Progenitor cell of endocrine pancreas (in vitro differentiated cells): ENCODE measurements around the gene MEA1. TPM values are rescaled to one million over a fixed set of nuclear protein-coding genes. Genes with fewer than 3 reads are reported as not detected.
A peak's percentile ranks its signal among the peaks of the same experiment; 100 is the strongest.

Experiments used
- DNase-seq: peaks from one replicate; pipeline ENCODE4 v3.0.0; 2021; ENCODE audit warnings: low spot score; ENCODE audit not compliant: unreplicated experiment
- H3K27ac Mint-ChIP-seq: 2 replicates; pipeline ENCODE4 v1.8.0; 2021; ENCODE audit warnings: mild to moderate bottlenecking, moderate library complexity, mixed read lengths
- H3K27me3 Mint-ChIP-seq: 2 replicates; pipeline ENCODE4 v1.8.0; 2021; ENCODE audit warnings: mixed read lengths
- H3K36me3 Mint-ChIP-seq: 2 replicates; pipeline ENCODE4 v1.8.0; 2022; ENCODE audit warnings: mixed read lengths; ENCODE audit not compliant: insufficient read depth
- H3K4me1 Mint-ChIP-seq: 2 replicates; pipeline ENCODE4 v1.8.0; 2021; ENCODE audit warnings: low read depth, mixed read lengths
- H3K4me3 Mint-ChIP-seq: 2 replicates; pipeline ENCODE4 v1.8.0; 2021; ENCODE audit warnings: low read depth, mild to moderate bottlenecking, moderate library complexity, mixed read lengths
- H3K9me3 Mint-ChIP-seq: 2 replicates; pipeline ENCODE4 v1.8.0; 2021; ENCODE audit warnings: low read depth, mixed read lengths
- CTCF ChIP-seq: fragments of 200-600 bp; sonication (generic); IDR thresholded peaks from one replicate; pipeline ENCODE4 v1.5.0; 2021; ENCODE audit warnings: antibody characterized with exemption, mild to moderate bottlenecking; ENCODE audit not compliant: unreplicated experiment
- total RNA-seq: library from RNA; stranded (reverse); gene quantifications from 2 replicates; pipeline ENCODE4 v1.2.1, GENCODE V29; 2021

Gene MEA1
- total RNA-seq, 1 donor from 2014 or later, result 68.4 TPM

GRCh38 chr6:43013097-43013842, 476 bp downstream of the MEA1 start:
- no peaks in the 10 kb centered on the region for H3K9me3 Mint-ChIP-seq
- no peak for TF ChIP-seq CTCF
- H3K36me3 Mint-ChIP-seq, result peaks cover 11% of the 10 kb centered on the region
- peak overlapping the region; percentile 92 for H3K27ac Mint-ChIP-seq
- H3K4me3 Mint-ChIP-seq, result peak overlapping the region; percentile 93
- DNase-seq, result no peak
- H3K4me1 Mint-ChIP-seq, result peaks cover 30% of the 10 kb centered on the region
- no peaks in the 10 kb centered on the region for H3K27me3 Mint-ChIP-seq

- H3K9me3 Mint-ChIP-seq, result no peaks in the 10 kb centered on the region
- H3K4me1 Mint-ChIP-seq, result peaks cover 30% of the 10 kb centered on the region
- peak overlapping the region; percentile 59 for H3K27ac Mint-ChIP-seq
- peak overlapping the region; percentile 93 for H3K4me3 Mint-ChIP-seq
- DNase-seq, result no peak
- H3K36me3 Mint-ChIP-seq, result peaks cover 12% of the 10 kb centered on the region
- TF ChIP-seq CTCF, result no peak
- H3K27me3 Mint-ChIP-seq, result no peaks in the 10 kb centered on the region
These were observed 1.4 kb downstream of the MEA1 start for GRCh38 chr6:43012364-43012763.

- Mint-ChIP-seq H3K36me3 (peaks cover 12% of the 10 kb centered on the region), H3K27me3 (no peaks in the 10 kb centered on the region), H3K9me3 (no peaks in the 10 kb centered on the region), H3K27ac (no peak overlapping the region), H3K4me3 (peak overlapping the region; percentile 33), H3K4me1 (peaks cover 29% of the 10 kb centered on the region)
- no peak for TF ChIP-seq CTCF
- no peak for DNase-seq
These were observed 2.5 kb downstream of the MEA1 start for GRCh38 chr6:43011207-43011606.

GRCh38 chr6:43009124-43009523, 4.6 kb downstream of the MEA1 start:
- H3K36me3 Mint-ChIP-seq, result peaks cover 15% of the 10 kb centered on the region
- TF ChIP-seq CTCF, result peak; percentile 51
- no peaks in the 10 kb centered on the region for H3K9me3 Mint-ChIP-seq
- H3K27ac Mint-ChIP-seq, result no peak overlapping the region
- DNase-seq, result no peak
- H3K4me3 Mint-ChIP-seq, result no peak overlapping the region
- no peaks in the 10 kb centered on the region for H3K27me3 Mint-ChIP-seq
- H3K4me1 Mint-ChIP-seq, result peaks cover 18% of the 10 kb centered on the region

GRCh38 chr6:43007126-43007525, 6.6 kb downstream of the MEA1 start:
- peaks cover 2% of the 10 kb centered on the region for H3K4me1 Mint-ChIP-seq
- DNase-seq, result no peak
- H3K36me3 Mint-ChIP-seq, result peaks cover 12% of the 10 kb centered on the region
- no peaks in the 10 kb centered on the region for H3K27me3 Mint-ChIP-seq
- no peak overlapping the region for H3K27ac Mint-ChIP-seq
- no peak for TF ChIP-seq CTCF
- no peaks in the 10 kb centered on the region for H3K9me3 Mint-ChIP-seq
- no peak overlapping the region for H3K4me3 Mint-ChIP-seq
